Neural cell (in vitro differentiated cells): Measurements from ENCODE around the gene ANGPTL8. TPM values are rescaled to one million over a fixed set of nuclear protein-coding genes. Genes with fewer than 3 reads are reported as not detected.

ENCODE experiments used
- H2AFZ ChIP-seq: fragments of 200-600, 300-800 bp; sonication (generic), shearing (Covaris generic); 2 replicates; pipeline ENCODE4 v1.6.0; 2014; ENCODE audit warnings: low read depth, mild to moderate bottlenecking, antibody characterized with exemption, low read length, moderate library complexity
- H3F3A ChIP-seq: fragments of 200-600 bp; shearing (Covaris generic); 2 replicates; pipeline ENCODE4 v1.6.1; 2016; ENCODE audit warnings: mild to moderate bottlenecking, moderate library complexity, mixed read lengths, antibody characterized with exemption, low read length; ENCODE audit not compliant: insufficient read depth, poor library complexity, severe bottlenecking
- H3K27ac ChIP-seq: fragments of 200-600, 300-800 bp; sonication (generic), shearing (Covaris generic); 2 replicates; pipeline ENCODE4 v1.5.1; 2014; ENCODE audit warnings: mild to moderate bottlenecking, low read length, moderate library complexity
- H3K27me3 ChIP-seq: fragments of 300-800, 200-600 bp; sonication (generic), shearing (Covaris generic); 2 replicates; pipeline ENCODE4 v1.6.0; 2014; ENCODE audit warnings: mild to moderate bottlenecking, low read depth, low read length, moderate library complexity; ENCODE audit not compliant: insufficient read depth
- H3K36me3 ChIP-seq: fragments of 300-800, 200-600 bp; sonication (generic), shearing (Covaris generic); 2 replicates; pipeline ENCODE4 v1.5.1; 2014; ENCODE audit warnings: mild to moderate bottlenecking, antibody characterized with exemption, low read length, moderate library complexity; ENCODE audit not compliant: insufficient read depth
- H3K4me2 ChIP-seq: fragments of 300-800, 200-600 bp; sonication (generic), shearing (Covaris generic); 2 replicates; pipeline ENCODE4 v1.6.0; 2014; ENCODE audit warnings: mild to moderate bottlenecking, low read length
- H3K4me3 ChIP-seq: fragments of 300-800, 200-600 bp; sonication (generic), shearing (Covaris generic); 2 replicates; pipeline ENCODE4 v1.5.1; 2014; ENCODE audit warnings: mild to moderate bottlenecking, low read length, moderate library complexity
- H3K79me2 ChIP-seq: fragments of 200-600 bp; shearing (Covaris generic); replicated peaks from 2 replicates; pipeline ENCODE4 v1.6.0; 2014; ENCODE audit warnings: mild to moderate bottlenecking, low read length, moderate library complexity; ENCODE audit not compliant: insufficient read depth
- H3K9ac ChIP-seq: fragments of 300-800, 200-600 bp; sonication (generic), shearing (Covaris generic); 2 replicates; pipeline ENCODE4 v1.6.1; 2016; ENCODE audit warnings: mild to moderate bottlenecking, low read length, mixed read lengths
- H3K9me2 ChIP-seq: fragments of 200-600 bp; shearing (Covaris generic); 2 replicates; pipeline ENCODE4 v1.6.1; 2016; ENCODE audit warnings: mild to moderate bottlenecking, low read length, mixed read lengths; ENCODE audit not compliant: insufficient read depth
- H3K9me3 ChIP-seq: fragments of 200-600, 300-800 bp; sonication (generic), shearing (Covaris generic); 2 replicates; pipeline ENCODE4 v1.6.1; 2016; ENCODE audit warnings: mild to moderate bottlenecking, mixed run types, low read length, moderate library complexity, mixed read lengths
- H4K20me1 ChIP-seq: fragments of 200-600 bp; shearing (Covaris generic); 2 replicates; pipeline ENCODE4 v1.6.1; 2016; ENCODE audit warnings: mild to moderate bottlenecking, mixed run types; ENCODE audit not compliant: insufficient read depth
- CTCF ChIP-seq: fragments of 450-650 bp; IDR thresholded peaks from 2 replicates; pipeline ENCODE4 v1.5.1; 2014; ENCODE audit warnings: antibody characterized with exemption, mild to moderate bottlenecking, moderate library complexity; ENCODE audit not compliant: poor library complexity, severe bottlenecking
- EP300 ChIP-seq: fragments of 450-650 bp; conservative IDR thresholded peaks from 2 replicates; pipeline ENCODE4 v1.6.1; 2014; ENCODE audit warnings: antibody characterized with exemption, mild to moderate bottlenecking, moderate library complexity; ENCODE audit not compliant: poor library complexity, severe bottlenecking
- EZH2 ChIP-seq: fragments of 200-600, 300-800 bp; shearing (Covaris generic), sonication (generic); IDR thresholded peaks from 2 replicates; pipeline ENCODE4 v1.6.1; 2014; ENCODE audit warnings: antibody characterized with exemption, low read length, borderline replicate concordance, mild to moderate bottlenecking; ENCODE audit not compliant: insufficient read depth, poor library complexity, severe bottlenecking
- MXI1 ChIP-seq: fragments of 450-650 bp; conservative IDR thresholded peaks from 2 replicates; pipeline ENCODE4 v1.6.1; 2014; ENCODE audit warnings: antibody characterized with exemption, mild to moderate bottlenecking; ENCODE audit not compliant: poor library complexity, severe bottlenecking
- POLR2AphosphoS5 ChIP-seq: IDR thresholded peaks from 2 replicates; pipeline ENCODE4 v1.6.1; 2012
- RAD21 ChIP-seq: fragments of 450-650 bp; conservative IDR thresholded peaks from 2 replicates; pipeline ENCODE4 v1.6.1; 2014; ENCODE audit warnings: antibody characterized with exemption, mild to moderate bottlenecking, moderate library complexity
- REST ChIP-seq: IDR thresholded peaks from 2 replicates; pipeline ENCODE4 v1.6.1; 2012; ENCODE audit warnings: borderline replicate concordance
- SMC3 ChIP-seq: fragments of 450-650 bp; conservative IDR thresholded peaks from 2 replicates; pipeline ENCODE4 v1.6.1; 2014; ENCODE audit warnings: antibody characterized with exemption, mild to moderate bottlenecking, moderate library complexity; ENCODE audit not compliant: poor library complexity
- TAF1 ChIP-seq: IDR thresholded peaks from 2 replicates; pipeline ENCODE4 v1.6.1; 2012; ENCODE audit warnings: low read depth
- polyA plus RNA-seq: library from polyadenylated mRNA; depleted of rRNA; stranded (reverse); fragments of >200 nt; gene quantifications from 2 replicates; pipeline ENCODE4 v1.2.3, GENCODE V29; 2014

The ANGPTL8 gene
- polyA plus RNA-seq, 1 donor from 2014 or later, result not detected

GRCh38 chr19:11263726-11264125, 24.3 kb downstream of the ANGPTL8 start:
- Histone ChIP-seq H3K36me3 (no peaks in the 10 kb centered on the region), H2AFZ (no peak overlapping the region), H3K27me3 (peaks cover 12% of the 10 kb centered on the region), H3K9me3 (no peaks in the 10 kb centered on the region), H3K27ac (no peak overlapping the region), H3K9ac (no peak overlapping the region), H4K20me1 (no peaks in the 10 kb centered on the region), H3F3A (no peaks in the 10 kb centered on the region), H3K9me2 (no peaks in the 10 kb centered on the region), H3K4me2 (no peak overlapping the region), H3K79me2 (no peaks in the 10 kb centered on the region), H3K4me3 (no peak overlapping the region)
- TF ChIP-seq TAF1 (no peak), RAD21 (no peak), EP300 (no peak), REST (no peak), CTCF (no peak), POLR2AphosphoS5 (no peak), MXI1 (no peak)

GRCh38 chr19:11264452-11265176, 25.2 kb downstream of the ANGPTL8 start:
- Histone ChIP-seq H3K9ac (no peak overlapping the region), H3K9me3 (no peaks in the 10 kb centered on the region), H3F3A (no peaks in the 10 kb centered on the region), H3K4me3 (no peak overlapping the region), H3K9me2 (no peaks in the 10 kb centered on the region), H3K4me2 (no peak overlapping the region), H3K79me2 (no peaks in the 10 kb centered on the region), H3K36me3 (no peaks in the 10 kb centered on the region), H2AFZ (no peak overlapping the region), H4K20me1 (no peaks in the 10 kb centered on the region), H3K27ac (no peak overlapping the region), H3K27me3 (peaks cover 12% of the 10 kb centered on the region)
- TF ChIP-seq TAF1, result no peak

- Histone ChIP-seq H2AFZ (no peak overlapping the region), H3K9ac (no peak overlapping the region), H3K79me2 (no peaks in the 10 kb centered on the region)
These were observed 25.9 kb downstream of the ANGPTL8 start for GRCh38 chr19:11265177-11265784.

More at GRCh38 chr19:11265177-11265784, 25.9 kb downstream of the ANGPTL8 start:
- Histone ChIP-seq H3K36me3 (no peaks in the 10 kb centered on the region), H4K20me1 (no peaks in the 10 kb centered on the region), H3K4me2 (no peak overlapping the region), H3K27ac (no peak overlapping the region), H3K9me3 (no peaks in the 10 kb centered on the region), H3K27me3 (peaks cover 12% of the 10 kb centered on the region), H3F3A (no peaks in the 10 kb centered on the region), H3K4me3 (no peak overlapping the region), H3K9me2 (no peaks in the 10 kb centered on the region)
- TF ChIP-seq SMC3 (no peak), EZH2 (no peak), RAD21 (no peak), MXI1 (no peak), POLR2AphosphoS5 (no peak), TAF1 (no peak), CTCF (no peak), EP300 (no peak), REST (no peak)
